Right lobe of liver (tissue), 6 donors: ENCODE data around the gene GALNT10. TPM values are rescaled to one million over a fixed set of nuclear protein-coding genes. Genes with fewer than 3 reads are reported as not detected.

Source experiments
- ATAC-seq, 4 donors: fragments of 200-7000 bp; cut with Tn5 transposase; one replicate each; pipeline ENCODE4 v1.9.1; 2020; ENCODE audit warnings: mild to moderate bottlenecking in 4 of 4, moderate library complexity in 4 of 4
- DNase-seq, 3 donors: peaks; one replicate each; pipeline ENCODE4 v3.0.0-alpha.2; 2020
- H3K27ac ChIP-seq, 3 donors: fragments of 200-600 bp; one replicate each; pipeline ENCODE4 v1.8.0; 2022
- H3K27me3 ChIP-seq, 2 donors: fragments of 200-600 bp; one replicate each; pipeline ENCODE4 v1.8.0; 2022
- H3K36me3 ChIP-seq, 4 donors: fragments of 200-600 bp; sonication (generic) in 1 of 4; one replicate each; pipeline versions ENCODE4 v1.5.1 to v1.8.0; 2017 to 2022; ENCODE audit warnings: control low read depth in 1 of 4
- H3K4me1 ChIP-seq, 4 donors: fragments of 200-600 bp; sonication (generic) in 1 of 4; one replicate each; pipeline versions ENCODE4 v1.5.1 to v1.8.0; 2017 to 2022; ENCODE audit warnings: control low read depth in 1 of 4
- H3K4me3 ChIP-seq, 3 donors: fragments of 200-600 bp; one replicate each; pipeline ENCODE4 v1.8.0; 2022
- H3K9me3 ChIP-seq, 4 donors: fragments of 200-600 bp; sonication (generic) in 1 of 4; one replicate each; pipeline versions ENCODE4 v1.5.1 to v1.8.0; 2017 to 2022; ENCODE audit warnings: control low read depth in 1 of 4
- CTCF ChIP-seq, 4 donors: fragments of 200-600 bp in 3 of 4; fragments of 450-650 bp in 1 of 4; IDR thresholded peaks; one replicate each; pipeline versions ENCODE4 v1.5.1 to v1.8.0; 2016 to 2022; ENCODE audit warnings: antibody characterized with exemption in 4 of 4, mild to moderate bottlenecking in 2 of 4
- POLR2A ChIP-seq: fragments of 450-650 bp; IDR thresholded peaks from one replicate; pipeline ENCODE4 v1.6.1; 2017; ENCODE audit warnings: antibody characterized with exemption, mild to moderate bottlenecking
- WGBS: methylation state at CpG from one replicate; pipeline ENCODE4 v1.1.6; 2018; ENCODE audit warnings: low coverage, low lambda C conversion rate; ENCODE audit not compliant: insufficient coverage; ENCODE audit errors: missing lambda C conversion rate; 5-methylcytosine and 5-hydroxymethylcytosine counted together
- intact Hi-C, 2 donors: fragments of 100-400 bp; cut with DNase I; formaldehyde crosslinking; loops; one replicate each; pipeline versions ENCODE4 v1.11.2 to v1.14.1; 2022
- total RNA-seq, 6 experiments: library from RNA; depleted of rRNA in 2 of 6; stranded (reverse); fragments of >200 nt in 2 of 6; fragmentation: NEBNext Ultra II Directional in 3 of 6; extraction: Animal tissue kit (Norgen Biotek cat#: 25700) in 3 of 6; gene quantifications; one replicate each; pipeline versions ENCODE4 v1.1.0 to v1.2.4, GENCODE V29; 2016 to 2023
- donor health status: DM: no; HTN: yes; CAD: no.
- donor health status: DM: no; HTN: no; CAD: no.
- donor health status: DM: no; HTN: no; CAD: no.
- donor health status: DM: no; HTN: yes; CAD: no.
- donor health status: DM: no; HTN: yes; CAD: no.

Gene GALNT10
- total RNA-seq, 6 experiments from 2014 or later = 4.0 to 9.7 (median 7.1) TPM

- TF ChIP-seq CTCF (IDR thresholded peaks at IDR 0.05) (no peak), POLR2A (no peak)
- DNase-seq (no peak), ATAC-seq (no peak)
- H3K27ac ChIP-seq = no peak overlapping the region
- 86% methylated on average over 8 of the region's 8 CpGs for WGBS
- no peaks in the 10 kb centered on the region for H3K9me3 ChIP-seq
- intact Hi-C loops = no loop called here
- no peak overlapping the region for H3K4me3 ChIP-seq
- peaks cover 0 to 8% (median 0%) of the 10 kb centered on the region in 4 donors for H3K4me1 ChIP-seq
- H3K27me3 ChIP-seq = no peaks in the 10 kb centered on the region
- no peaks in the 10 kb centered on the region for H3K36me3 ChIP-seq
Observed at GRCh38 chr5:154390096-154390495, 199.6 kb downstream of the GALNT10 start.

GRCh38 chr5:154390746-154391359, 200.3 kb downstream of the GALNT10 start:
- no peaks in the 10 kb centered on the region for H3K36me3 ChIP-seq
- no peak overlapping the region for H3K4me3 ChIP-seq
- WGBS = 93% methylated on average over 4 of the region's 7 CpGs
- TF ChIP-seq CTCF (IDR thresholded peaks at IDR 0.05) (no peak), POLR2A (no peak)
- H3K27me3 ChIP-seq = no peaks in the 10 kb centered on the region
- DNase-seq (no peak), ATAC-seq (no peak)
- no peak overlapping the region for H3K27ac ChIP-seq
- no peaks in the 10 kb centered on the region for H3K9me3 ChIP-seq
- H3K4me1 ChIP-seq = peaks cover 0 to 8% (median 0%) of the 10 kb centered on the region in 4 donors
- intact Hi-C loops = no loop called here

GRCh38 chr5:154391788-154392187, 201.3 kb downstream of the GALNT10 start:
- Histone ChIP-seq H3K4me1 (peaks cover 0 to 6% (median 0%) of the 10 kb centered on the region in 4 donors), H3K9me3 (no peaks in the 10 kb centered on the region), H3K36me3 (no peaks in the 10 kb centered on the region), H3K4me3 (no peak overlapping the region), H3K27ac (no peak overlapping the region), H3K27me3 (no peaks in the 10 kb centered on the region)
- no peak for DNase-seq
- intact Hi-C loops = no loop called here
- TF ChIP-seq POLR2A (no peak), CTCF (IDR thresholded peaks at IDR 0.05) (no peak)
- WGBS = 100% methylated on average over 1 of the region's 2 CpGs
- no peak for ATAC-seq

- Histone ChIP-seq H3K27me3 (no peaks in the 10 kb centered on the region), H3K9me3 (no peaks in the 10 kb centered on the region), H3K36me3 (no peaks in the 10 kb centered on the region), H3K4me3 (no peak overlapping the region), H3K4me1 (no peaks in the 10 kb centered on the region), H3K27ac (no peak overlapping the region)
- intact Hi-C loops = no loop called here
- 92% methylated on average over 2 of the region's 3 CpGs for WGBS
- no peak for TF ChIP-seq POLR2A
- no peak for TF ChIP-seq CTCF (IDR thresholded peaks at IDR 0.05)
- ATAC-seq = no peak
- DNase-seq = no peak
Observed at GRCh38 chr5:154393850-154394249, 203.3 kb downstream of the GALNT10 start.
